A549 (cell line): ENCODE data around the gene SGTA.

Experiments used
- PHF8 ChIP-seq: fragments of 200-600 bp; sonication (generic); IDR thresholded peaks from 2 replicates; pipeline ENCODE4 v1.6.1; 2016; ENCODE audit warnings: low read depth, mild to moderate bottlenecking, antibody characterized with exemption, moderate library complexity, borderline replicate concordance
- POLR2A ChIP-seq: IDR thresholded peaks from 2 replicates; pipeline ENCODE4 v1.6.1; 2012; ENCODE audit warnings: mild to moderate bottlenecking, low read length

DNA sequence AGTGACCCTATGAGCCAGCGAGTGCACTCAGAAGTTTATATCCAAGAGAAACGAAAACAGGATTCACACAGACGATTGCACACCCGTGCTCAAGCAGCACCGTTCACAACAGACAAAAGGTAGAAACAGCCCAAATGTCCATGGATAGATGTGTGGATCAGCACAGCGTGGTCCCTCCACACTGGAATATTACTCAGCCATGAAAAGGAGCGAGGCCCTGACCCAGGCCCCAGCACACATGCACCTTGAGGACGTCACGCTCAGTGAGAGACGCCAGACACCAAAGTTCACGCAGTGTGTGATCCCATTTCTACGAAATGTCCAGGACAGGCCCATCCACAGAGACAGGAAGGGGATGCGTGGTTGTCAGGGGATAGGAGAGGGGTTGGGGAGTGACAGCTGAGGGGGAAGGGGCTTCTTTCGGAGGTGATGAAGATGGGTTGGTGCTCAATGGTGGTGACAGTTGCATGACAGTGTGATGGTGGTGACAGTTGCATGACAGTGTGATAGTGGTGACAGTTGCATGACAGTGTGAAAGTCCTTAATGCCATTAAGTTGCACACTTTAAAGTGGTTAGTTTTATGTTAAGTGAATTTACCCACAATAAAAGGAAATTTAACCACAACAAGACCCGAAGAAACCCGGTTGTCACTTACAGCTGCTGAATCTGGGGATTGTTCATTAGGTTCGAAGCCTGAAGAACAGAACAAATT, 24.3 kb downstream of the SGTA start:
- TF ChIP-seq PHF8 (no peak), POLR2A (no peak)
